Mesendoderm (in vitro differentiated cells): ENCODE results near the gene DGKH.

Experiments
- DNase-seq: peaks from one replicate; pipeline ENCODE4 v3.0.0; 2013
- H2AK5ac ChIP-seq: 2 replicates; pipeline ENCODE4 v1.6.1; 2013; ENCODE audit warnings: low read length, inconsistent platforms
- H2BK120ac ChIP-seq: 2 replicates; pipeline ENCODE4 v1.6.1; 2013; ENCODE audit warnings: low read depth, mild to moderate bottlenecking, low read length, moderate library complexity, mixed read lengths
- H2BK15ac ChIP-seq: replicated peaks from 2 replicates; pipeline ENCODE4 v1.6.1; 2013; ENCODE audit warnings: low read depth, mild to moderate bottlenecking, moderate library complexity
- H2BK5ac ChIP-seq: 2 replicates; pipeline ENCODE4 v1.6.1; 2013; ENCODE audit warnings: low read length, inconsistent platforms
- H3K18ac ChIP-seq: 2 replicates; pipeline ENCODE4 v1.6.1; 2013; ENCODE audit warnings: mild to moderate bottlenecking, low read length, mixed read lengths
- H3K23ac ChIP-seq: one replicate; pipeline ENCODE4 v1.6.1; 2013; ENCODE audit warnings: low read length
- H3K27ac ChIP-seq: 2 replicates; pipeline ENCODE4 v1.5.1; 2013; ENCODE audit warnings: low read depth, mild to moderate bottlenecking, inconsistent platforms, low read length, moderate library complexity
- H3K27me3 ChIP-seq: 2 replicates; pipeline ENCODE4 v1.6.1; 2013; ENCODE audit warnings: low read length, control low read depth, mild to moderate bottlenecking, inconsistent platforms; ENCODE audit not compliant: insufficient read depth, poor library complexity
- H3K36me3 ChIP-seq: 2 replicates; pipeline ENCODE4 v1.6.1; 2013; ENCODE audit warnings: low read length, inconsistent platforms; ENCODE audit not compliant: control insufficient read depth, insufficient read depth
- H3K4ac ChIP-seq: one replicate; pipeline ENCODE4 v1.6.1; 2013; ENCODE audit warnings: low read depth, mild to moderate bottlenecking, low read length, moderate library complexity
- H3K4me1 ChIP-seq: 2 replicates; pipeline ENCODE4 v1.6.1; 2013; ENCODE audit warnings: low read depth, low read length, inconsistent platforms; ENCODE audit not compliant: control insufficient read depth
- H3K4me2 ChIP-seq: 2 replicates; pipeline ENCODE4 v1.6.1; 2013; ENCODE audit warnings: low read length
- H3K4me3 ChIP-seq: 2 replicates; pipeline ENCODE4 v1.5.1; 2013; ENCODE audit warnings: mild to moderate bottlenecking, low read length
- H3K56ac ChIP-seq: one replicate; pipeline ENCODE4 v1.6.1; 2013; ENCODE audit warnings: low read length
- H3K79me1 ChIP-seq: 2 replicates; pipeline ENCODE4 v1.6.1; 2013; ENCODE audit warnings: low read length, inconsistent platforms
- H3K79me2 ChIP-seq: 2 replicates; pipeline ENCODE4 v1.6.1; 2013; ENCODE audit warnings: mild to moderate bottlenecking, low read length; ENCODE audit not compliant: control insufficient read depth, insufficient read depth
- H3K9ac ChIP-seq: 2 replicates; pipeline ENCODE4 v1.6.1; 2013; ENCODE audit warnings: low read length, inconsistent platforms
- H4K5ac ChIP-seq: one replicate; pipeline ENCODE4 v1.6.1; 2013; ENCODE audit warnings: low read length
- H4K8ac ChIP-seq: one replicate; pipeline ENCODE4 v1.6.1; 2013; ENCODE audit warnings: low read depth, mild to moderate bottlenecking, control low read depth, low read length, moderate library complexity
- WGBS: extraction: QIAGEN DNeasy Blood & Tissue Kit; methylation state at CpG from one replicate; pipeline ENCODE4 v1.1.7; 2013; ENCODE audit warnings: low lambda C conversion rate, missing lambda C conversion rate; ENCODE audit not compliant: insufficient coverage; ENCODE audit errors: extremely low coverage; 5-methylcytosine and 5-hydroxymethylcytosine counted together

DGKH gene

GRCh38 chr13:42057918-42058530, 9.6 kb downstream of the DGKH start:
- Histone ChIP-seq H3K18ac (no peak overlapping the region), H2BK120ac (no peak overlapping the region), H2BK15ac (no peak overlapping the region), H4K8ac (no peak overlapping the region), H3K79me1 (peaks cover 2% of the 10 kb centered on the region), H3K4me1 (no peaks in the 10 kb centered on the region), H2AK5ac (no peak overlapping the region), H2BK5ac (no peak overlapping the region), H3K27me3 (no peaks in the 10 kb centered on the region), H3K79me2 (no peaks in the 10 kb centered on the region), H3K4ac (no peak overlapping the region), H3K23ac (no peak overlapping the region), H3K36me3 (no peaks in the 10 kb centered on the region), H3K4me2 (no peak overlapping the region), H3K9ac (no peak overlapping the region), H3K4me3 (no peak overlapping the region), H4K5ac (no peak overlapping the region), H3K56ac (no peak overlapping the region), H3K27ac (no peak overlapping the region)
- WGBS, result no CpG with 5 or more reads among the region's 2 CpGs
- no peak for DNase-seq

DNA sequence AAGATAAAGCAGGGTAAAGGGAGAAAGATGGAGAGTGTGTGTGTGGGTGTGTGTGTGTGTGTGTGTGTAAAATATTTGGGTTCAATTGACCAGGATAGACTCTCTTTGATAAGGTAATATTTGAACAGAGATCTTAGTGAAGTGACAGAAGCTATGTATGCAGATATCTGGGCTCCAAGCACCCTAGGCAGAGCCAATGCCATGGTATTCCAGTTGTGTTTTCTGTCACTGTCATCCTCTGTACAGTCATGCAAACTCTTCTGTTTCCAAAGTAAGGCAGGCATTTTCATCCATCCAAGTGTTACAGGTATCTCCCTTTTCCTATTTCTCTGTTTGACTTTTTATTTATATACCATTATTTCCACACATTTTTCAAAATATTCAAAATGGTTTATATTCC, 13.5 kb downstream of the DGKH start:
- no peak overlapping the region for H3K4ac ChIP-seq
- no peak overlapping the region for H3K27ac ChIP-seq
- no peak overlapping the region for H4K5ac ChIP-seq
- H2AK5ac ChIP-seq, result no peak overlapping the region
- no peak overlapping the region for H2BK5ac ChIP-seq
- no peak overlapping the region for H2BK15ac ChIP-seq
- H3K18ac ChIP-seq, result no peak overlapping the region
- H3K27me3 ChIP-seq, result no peaks in the 10 kb centered on the region
- no peak overlapping the region for H3K4me2 ChIP-seq
- no peaks in the 10 kb centered on the region for H3K4me1 ChIP-seq
- no peak overlapping the region for H4K8ac ChIP-seq
- no peak for DNase-seq
- H3K56ac ChIP-seq, result no peak overlapping the region
- H3K4me3 ChIP-seq, result no peak overlapping the region
- no peak overlapping the region for H2BK120ac ChIP-seq
- no peak overlapping the region for H3K23ac ChIP-seq
- no peaks in the 10 kb centered on the region for H3K36me3 ChIP-seq
- peaks cover 2% of the 10 kb centered on the region for H3K79me1 ChIP-seq
- H3K9ac ChIP-seq, result no peak overlapping the region
- H3K79me2 ChIP-seq, result no peaks in the 10 kb centered on the region

DNA sequence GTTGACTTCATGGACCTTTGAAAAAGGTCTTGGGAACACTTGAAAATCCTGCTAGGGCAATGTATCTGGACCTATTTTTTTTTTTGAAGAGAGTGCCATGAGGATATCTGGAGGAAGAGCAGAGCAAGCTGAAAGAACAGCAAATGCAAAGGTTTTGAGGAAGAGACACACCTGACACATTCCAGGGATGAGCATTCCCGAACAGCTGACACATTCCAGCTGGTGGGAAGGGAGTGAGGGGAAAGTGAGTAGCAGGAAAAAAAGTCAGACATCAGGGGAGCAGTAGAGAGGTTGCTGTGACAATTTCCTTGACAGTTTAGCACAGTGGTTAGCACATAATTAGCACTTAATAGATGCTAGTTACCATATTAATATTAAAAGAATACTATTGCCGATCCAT, 14.7 kb downstream of the DGKH start:
- no CpG with 5 or more reads among the region's 2 CpGs for WGBS
- H3K27me3 ChIP-seq, result no peaks in the 10 kb centered on the region
- no peak overlapping the region for H2BK5ac ChIP-seq
- H2BK120ac ChIP-seq, result no peak overlapping the region
- H2AK5ac ChIP-seq, result no peak overlapping the region
- no peak overlapping the region for H3K23ac ChIP-seq
- H4K8ac ChIP-seq, result no peak overlapping the region
- no peak overlapping the region for H3K56ac ChIP-seq
- no peak overlapping the region for H3K4me2 ChIP-seq
- H3K4me1 ChIP-seq, result no peaks in the 10 kb centered on the region
- H3K79me2 ChIP-seq, result no peaks in the 10 kb centered on the region
- DNase-seq, result peak; percentile 78
- no peak overlapping the region for H3K27ac ChIP-seq
- H3K4me3 ChIP-seq, result no peak overlapping the region
- no peaks in the 10 kb centered on the region for H3K36me3 ChIP-seq
- no peak overlapping the region for H2BK15ac ChIP-seq
- H3K4ac ChIP-seq, result no peak overlapping the region
- peaks cover 2% of the 10 kb centered on the region for H3K79me1 ChIP-seq
- no peak overlapping the region for H3K9ac ChIP-seq
- no peak overlapping the region for H3K18ac ChIP-seq
- no peak overlapping the region for H4K5ac ChIP-seq

- DNase-seq, result no peak
- Histone ChIP-seq H3K4me2 (no peak overlapping the region), H3K18ac (no peak overlapping the region), H4K5ac (no peak overlapping the region), H2AK5ac (no peak overlapping the region), H2BK5ac (no peak overlapping the region), H3K56ac (no peak overlapping the region), H2BK120ac (no peak overlapping the region), H3K4me3 (no peak overlapping the region), H3K79me1 (no peaks in the 10 kb centered on the region), H2BK15ac (no peak overlapping the region), H3K9ac (no peak overlapping the region), H3K23ac (no peak overlapping the region), H3K4me1 (no peaks in the 10 kb centered on the region), H3K27me3 (no peaks in the 10 kb centered on the region), H3K79me2 (no peaks in the 10 kb centered on the region), H3K27ac (no peak overlapping the region), H4K8ac (no peak overlapping the region), H3K4ac (no peak overlapping the region), H3K36me3 (no peaks in the 10 kb centered on the region)
- no CpG with 5 or more reads among the region's 6 CpGs for WGBS
Observed at GRCh38 chr13:42064259-42064658, 15.8 kb downstream of the DGKH start.

DNA sequence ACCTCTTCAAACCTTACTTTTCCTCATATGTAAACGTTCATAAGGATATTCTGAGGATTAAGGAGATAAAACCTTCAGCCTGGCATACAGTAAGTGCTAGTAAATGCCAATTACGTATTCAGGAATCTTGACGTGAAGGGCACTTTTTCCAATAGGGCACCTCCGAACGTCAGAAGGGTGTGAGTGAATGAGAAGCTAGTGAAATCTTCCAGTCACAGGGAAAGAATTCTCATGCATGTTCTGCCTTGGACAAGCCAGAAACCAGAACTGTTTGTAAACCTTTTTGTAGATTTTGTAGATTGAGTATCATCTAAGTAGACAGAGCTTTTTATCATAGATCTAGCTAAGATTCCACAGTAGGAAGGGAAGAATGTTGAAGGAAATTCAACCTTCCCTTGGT, 16.5 kb downstream of the DGKH start:
- no peak overlapping the region for H4K8ac ChIP-seq
- no peak overlapping the region for H2AK5ac ChIP-seq
- H3K18ac ChIP-seq, result no peak overlapping the region
- no peak overlapping the region for H2BK120ac ChIP-seq
- no peaks in the 10 kb centered on the region for H3K36me3 ChIP-seq
- no peaks in the 10 kb centered on the region for H3K79me2 ChIP-seq
- H2BK5ac ChIP-seq, result no peak overlapping the region
- no peak overlapping the region for H3K27ac ChIP-seq
- H3K79me1 ChIP-seq, result no peaks in the 10 kb centered on the region
- no peak overlapping the region for H3K23ac ChIP-seq
- no peak overlapping the region for H2BK15ac ChIP-seq
- no peak overlapping the region for H3K9ac ChIP-seq
- no peak for DNase-seq
- WGBS, result no CpG with 5 or more reads among the region's 5 CpGs
- H3K4me2 ChIP-seq, result no peak overlapping the region
- no peaks in the 10 kb centered on the region for H3K4me1 ChIP-seq
- H3K56ac ChIP-seq, result no peak overlapping the region
- H4K5ac ChIP-seq, result no peak overlapping the region
- no peaks in the 10 kb centered on the region for H3K27me3 ChIP-seq
- H3K4me3 ChIP-seq, result no peak overlapping the region
- no peak overlapping the region for H3K4ac ChIP-seq

- H2BK120ac ChIP-seq, result no peak overlapping the region
- H3K9ac ChIP-seq, result no peak overlapping the region
- H3K4me3 ChIP-seq, result no peak overlapping the region
- no peak overlapping the region for H3K23ac ChIP-seq
- no peak overlapping the region for H2BK15ac ChIP-seq
- no peak overlapping the region for H3K56ac ChIP-seq
- no peak overlapping the region for H3K27ac ChIP-seq
- H4K5ac ChIP-seq, result no peak overlapping the region
- H3K27me3 ChIP-seq, result no peaks in the 10 kb centered on the region
- H3K18ac ChIP-seq, result no peak overlapping the region
- H3K4ac ChIP-seq, result no peak overlapping the region
- H2AK5ac ChIP-seq, result no peak overlapping the region
- no peaks in the 10 kb centered on the region for H3K4me1 ChIP-seq
- no peaks in the 10 kb centered on the region for H3K79me1 ChIP-seq
- DNase-seq, result no peak
- H4K8ac ChIP-seq, result no peak overlapping the region
- H3K4me2 ChIP-seq, result no peak overlapping the region
- no CpG with 5 or more reads among the region's 4 CpGs for WGBS
- H3K36me3 ChIP-seq, result no peaks in the 10 kb centered on the region
- H2BK5ac ChIP-seq, result no peak overlapping the region
- H3K79me2 ChIP-seq, result no peaks in the 10 kb centered on the region
Observed at GRCh38 chr13:42065414-42065813, 17.0 kb downstream of the DGKH start.
